ENCODE results near the gene RETSAT.

RETSAT gene

GRCh38 chr2:85309699-85310321, 44.5 kb downstream of the RETSAT start:
- H3K9me3 ChIP-seq (ENCODE audit: severe bottlenecking), result no peaks in the 10 kb centered on the region
- no peak for DNase-seq
- no peak for TF ChIP-seq CTCF (IDR thresholded peaks at IDR 0.05; ENCODE audit: low read depth, low read length)
- H3K27ac ChIP-seq, result peak overlapping the region; percentile 63
- no peak overlapping the region for H3K4me3 ChIP-seq (ENCODE audit: low read depth, low read length)
- H3K27me3 ChIP-seq (ENCODE audit: insufficient read depth, low read depth, severe bottlenecking), result no peaks in the 10 kb centered on the region
- H3K36me3 ChIP-seq, result peaks cover 7% of the 10 kb centered on the region; the same call in 1 of the 2 replicates

GRCh38 chr2:85308896-85309555, 45.3 kb downstream of the RETSAT start:
- Histone ChIP-seq H3K4me3 (ENCODE audit: low read depth, low read length) (no peak overlapping the region), H3K36me3 (peaks cover 7% of the 10 kb centered on the region; the same call in 1 of the 2 replicates), H3K27ac (peak overlapping the region; percentile 63), H3K27me3 (ENCODE audit: insufficient read depth, low read depth, severe bottlenecking) (no peaks in the 10 kb centered on the region), H3K9me3 (ENCODE audit: severe bottlenecking) (no peaks in the 10 kb centered on the region)
- peak; percentile 84 for DNase-seq
- TF ChIP-seq CTCF (IDR thresholded peaks at IDR 0.05; ENCODE audit: low read depth, low read length), result no peak

- no peaks in the 10 kb centered on the region for H3K27me3 ChIP-seq (ENCODE audit: insufficient read depth, low read depth, severe bottlenecking)
- no peak overlapping the region for H3K4me3 ChIP-seq (ENCODE audit: low read depth, low read length)
- H3K9me3 ChIP-seq (ENCODE audit: severe bottlenecking), result no peaks in the 10 kb centered on the region
- H3K27ac ChIP-seq, result peak overlapping the region; percentile 63; the same call in 1 of the 2 replicates
- H3K36me3 ChIP-seq, result peaks cover 7% of the 10 kb centered on the region; the same call in 1 of the 2 replicates
- TF ChIP-seq CTCF (IDR thresholded peaks at IDR 0.05; ENCODE audit: low read depth, low read length), result no peak
- no peak for DNase-seq
Measured at GRCh38 chr2:85308201-85308600, 46.1 kb downstream of the RETSAT start.

GRCh38 chr2:85307527-85307897, 46.8 kb downstream of the RETSAT start:
- Histone ChIP-seq H3K4me3 (ENCODE audit: low read depth, low read length) (no peak overlapping the region), H3K27me3 (ENCODE audit: insufficient read depth, low read depth, severe bottlenecking) (no peaks in the 10 kb centered on the region), H3K27ac (no peak overlapping the region), H3K36me3 (peaks cover 7% of the 10 kb centered on the region; the same call in 1 of the 2 replicates), H3K9me3 (ENCODE audit: severe bottlenecking) (no peaks in the 10 kb centered on the region)
- no peak for DNase-seq
- no peak for TF ChIP-seq CTCF (IDR thresholded peaks at IDR 0.05; ENCODE audit: low read depth, low read length)

GRCh38 chr2:85303780-85304531, 50.4 kb downstream of the RETSAT start:
- Histone ChIP-seq H3K27me3 (ENCODE audit: insufficient read depth, low read depth, severe bottlenecking) (no peaks in the 10 kb centered on the region), H3K4me3 (ENCODE audit: low read depth, low read length) (no peak overlapping the region), H3K36me3 (peaks cover 7% of the 10 kb centered on the region; the same call in 1 of the 2 replicates), H3K27ac (no peak overlapping the region), H3K9me3 (ENCODE audit: severe bottlenecking) (no peaks in the 10 kb centered on the region)
- DNase-seq, result no peak
- TF ChIP-seq CTCF (IDR thresholded peaks at IDR 0.05; ENCODE audit: low read depth, low read length), result no peak

Data from WERI-Rb-1 (cell line).